Measurements from ENCODE around the gene SPINT4. TPM values are rescaled to one million over a fixed set of nuclear protein-coding genes. Genes with fewer than 3 reads are reported as not detected.

The SPINT4 gene
- total RNA-seq, 1 experiment from 2014 or later: not detected

GRCh38 chr20:45725134-45725533, 3.0 kb downstream of the SPINT4 start:
- ChIA-PET POLR2A (ENCODE audit: unreplicated experiment) (no interaction called here), CTCF (no interaction called here)
- H3K4me3 ChIP-seq: no peak overlapping the region
- peaks cover 26% of the 10 kb centered on the region; the same call in 1 of the 2 replicates for H3K27me3 ChIP-seq (ENCODE audit: insufficient read depth, low read depth)
- no peak for TF ChIP-seq CTCF (conservative IDR thresholded peaks at IDR 0.05)
- TF ChIP-seq EZH2 (IDR thresholded peaks at IDR 0.05; ENCODE audit: low read depth): no peak
- no peaks in the 10 kb centered on the region for H4K20me1 ChIP-seq (ENCODE audit: insufficient read depth)
- H3K9me2 ChIP-seq (ENCODE audit: insufficient read depth): no peaks in the 10 kb centered on the region
- H2AFZ ChIP-seq: no peak overlapping the region
- DNase-seq: peak in 1 of 2 experiments; percentile 50
- H3K4me1 ChIP-seq (replicated peaks; ENCODE audit: insufficient read depth): no peaks in the 10 kb centered on the region
- no TSS peak for BruUV-seq (replicated peaks)
- peaks cover 3% of the 10 kb centered on the region; the same call in 1 of the 2 replicates for H3K9me3 ChIP-seq (ENCODE audit: insufficient read depth, low read depth)
- no peaks in the 10 kb centered on the region; the same call in 1 of the 2 replicates for H3F3A ChIP-seq (ENCODE audit: insufficient read depth, low read depth)
- no peaks in the 10 kb centered on the region for H3K36me3 ChIP-seq (ENCODE audit: low read depth)
- H3K27ac ChIP-seq: no peak overlapping the region
- no peaks in the 10 kb centered on the region for H3K79me2 ChIP-seq (ENCODE audit: low read depth)
- intact Hi-C loops (cut with micrococcal nuclease; ENCODE audit: unreplicated experiment): no loop called here
- no peak overlapping the region for H3K4me2 ChIP-seq

GRCh38 chr20:45727044-45727443, 4.9 kb downstream of the SPINT4 start:
- H3K36me3 ChIP-seq (ENCODE audit: low read depth): no peaks in the 10 kb centered on the region
- no peak overlapping the region for H3K27ac ChIP-seq
- intact Hi-C loops (cut with micrococcal nuclease; ENCODE audit: unreplicated experiment): no loop called here
- no peak overlapping the region for H3K4me2 ChIP-seq
- H4K20me1 ChIP-seq (ENCODE audit: insufficient read depth): no peaks in the 10 kb centered on the region
- H3K9me2 ChIP-seq (ENCODE audit: insufficient read depth): no peaks in the 10 kb centered on the region
- ChIA-PET POLR2A (ENCODE audit: unreplicated experiment) (no interaction called here), CTCF (no interaction called here)
- H3K27me3 ChIP-seq (ENCODE audit: insufficient read depth, low read depth): peaks cover 23% of the 10 kb centered on the region; the same call in 1 of the 2 replicates
- no peak overlapping the region for H2AFZ ChIP-seq
- H3K79me2 ChIP-seq (ENCODE audit: low read depth): no peaks in the 10 kb centered on the region
- H3K4me1 ChIP-seq (replicated peaks; ENCODE audit: insufficient read depth): no peaks in the 10 kb centered on the region
- no TSS peak for BruUV-seq (replicated peaks)
- no peaks in the 10 kb centered on the region; the same call in 1 of the 2 replicates for H3F3A ChIP-seq (ENCODE audit: insufficient read depth, low read depth)
- TF ChIP-seq EZH2 (IDR thresholded peaks at IDR 0.05; ENCODE audit: low read depth): no peak
- DNase-seq: no peak
- peaks cover 3% of the 10 kb centered on the region; the same call in 1 of the 2 replicates for H3K9me3 ChIP-seq (ENCODE audit: insufficient read depth, low read depth)
- H3K4me3 ChIP-seq: no peak overlapping the region

- H3K36me3 ChIP-seq (ENCODE audit: low read depth): no peaks in the 10 kb centered on the region
- H3K9me2 ChIP-seq (ENCODE audit: insufficient read depth): no peaks in the 10 kb centered on the region
- POLR2A ChIA-PET (ENCODE audit: unreplicated experiment): no interaction called here
- no peak overlapping the region for H3K4me2 ChIP-seq
- intact Hi-C loops (cut with micrococcal nuclease; ENCODE audit: unreplicated experiment): loop anchor here (10.0 kb wide), 1 partner anchor 57 kb away; the partner anchor contains the start of gene WFDC11
- no peaks in the 10 kb centered on the region for H3K27me3 ChIP-seq (ENCODE audit: insufficient read depth, low read depth)
- no peaks in the 10 kb centered on the region for H3F3A ChIP-seq (ENCODE audit: insufficient read depth, low read depth)
- peaks cover 3% of the 10 kb centered on the region; the same call in 1 of the 2 replicates for H3K9me3 ChIP-seq (ENCODE audit: insufficient read depth, low read depth)
- no peaks in the 10 kb centered on the region for H4K20me1 ChIP-seq (ENCODE audit: insufficient read depth)
- no TSS peak for BruUV-seq (replicated peaks)
- H3K4me3 ChIP-seq: no peak overlapping the region
- H2AFZ ChIP-seq: no peak overlapping the region
- no peak for DNase-seq
- H3K27ac ChIP-seq: no peak overlapping the region
- TF ChIP-seq EZH2 (IDR thresholded peaks at IDR 0.05; ENCODE audit: low read depth) (no peak), CTCF (conservative IDR thresholded peaks at IDR 0.05) (no peak)
- CTCF ChIA-PET: no interaction called here
- no peaks in the 10 kb centered on the region for H3K4me1 ChIP-seq (replicated peaks; ENCODE audit: insufficient read depth)
- H3K79me2 ChIP-seq (ENCODE audit: low read depth): no peaks in the 10 kb centered on the region
These were observed 10.1 kb downstream of the SPINT4 start for GRCh38 chr20:45732199-45732598.

GRCh38 chr20:45735552-45735951, 13.4 kb downstream of the SPINT4 start:
- no peak for DNase-seq
- Histone ChIP-seq H3K9me3 (ENCODE audit: insufficient read depth, low read depth) (no peaks in the 10 kb centered on the region), H3K9me2 (ENCODE audit: insufficient read depth) (no peaks in the 10 kb centered on the region), H3K27me3 (ENCODE audit: insufficient read depth, low read depth) (no peaks in the 10 kb centered on the region), H4K20me1 (ENCODE audit: insufficient read depth) (no peaks in the 10 kb centered on the region), H3K4me1 (replicated peaks; ENCODE audit: insufficient read depth) (no peaks in the 10 kb centered on the region), H3K79me2 (ENCODE audit: low read depth) (no peaks in the 10 kb centered on the region), H2AFZ (no peak overlapping the region), H3K4me3 (no peak overlapping the region), H3K4me2 (no peak overlapping the region), H3K27ac (no peak overlapping the region), H3K36me3 (ENCODE audit: low read depth) (no peaks in the 10 kb centered on the region), H3F3A (ENCODE audit: insufficient read depth, low read depth) (no peaks in the 10 kb centered on the region)
- intact Hi-C loops (cut with micrococcal nuclease; ENCODE audit: unreplicated experiment): loop anchor here (10.0 kb wide), 1 partner anchor 61 kb away; the partner anchor contains the start of gene WFDC11
- CTCF ChIA-PET: no interaction called here
- no peak for TF ChIP-seq CTCF (conservative IDR thresholded peaks at IDR 0.05)
- no peak for TF ChIP-seq EZH2 (IDR thresholded peaks at IDR 0.05; ENCODE audit: low read depth)
- BruUV-seq (replicated peaks): no TSS peak
- POLR2A ChIA-PET (ENCODE audit: unreplicated experiment): no interaction called here
